ENCODE measurements around the gene PLOD2. TPM values are rescaled to one million over a fixed set of nuclear protein-coding genes. Genes with fewer than 3 reads are reported as not detected.

The PLOD2 gene
- total and polyA plus RNA-seq, 5 donors from 2014 or later: 0.52 TPM; not detected in 4

GRCh38 chr3:146110161-146110560 is 50.8 kb downstream of the PLOD2 start:
- Histone ChIP-seq H3K27ac (ENCODE audit: insufficient read depth, low read length, poor library complexity, severe bottlenecking) (no peak overlapping the region), H3K4me3 (ENCODE audit: low read depth, low read length) (no peak overlapping the region), H3K9me3 (ENCODE audit: control insufficient read depth in 2 of 2, low read length in 2 of 2) (peaks cover 0 to 2% of the 10 kb centered on the region in 2 experiments), H3K36me3 (ENCODE audit: control insufficient read depth, insufficient read depth, low read length) (no peaks in the 10 kb centered on the region), H3K27me3 (ENCODE audit: control insufficient read depth, insufficient read depth, low read length) (no peaks in the 10 kb centered on the region), H3K4me1 (ENCODE audit: control insufficient read depth, insufficient read depth, low read length, poor library complexity, severe bottlenecking) (no peaks in the 10 kb centered on the region)
- no peak for DNase-seq
- no peak overlapping the region for H3K27ac Mint-ChIP-seq
- no peak for ATAC-seq (ENCODE audit: low read depth in 2 of 2)
- no peak overlapping the region for H3K4me3 Mint-ChIP-seq
- no peaks in the 10 kb centered on the region for H3K27me3 Mint-ChIP-seq
- peaks cover 0 to 16% (median 9%) of the 10 kb centered on the region in 7 donors for H3K9me3 Mint-ChIP-seq
- no peaks in the 10 kb centered on the region for H3K36me3 Mint-ChIP-seq
- no peaks in the 10 kb centered on the region for H3K4me1 Mint-ChIP-seq

- no peaks in the 10 kb centered on the region for H3K36me3 ChIP-seq (ENCODE audit: control insufficient read depth, insufficient read depth, low read length)
- H3K27ac ChIP-seq (ENCODE audit: insufficient read depth, low read length, poor library complexity, severe bottlenecking): no peak overlapping the region
- H3K9me3 Mint-ChIP-seq: peaks cover 0 to 5% (median 2%) of the 10 kb centered on the region in 7 donors
- H3K27me3 Mint-ChIP-seq: no peaks in the 10 kb centered on the region
- H3K9me3 ChIP-seq (ENCODE audit: control insufficient read depth in 2 of 2, low read length in 2 of 2): no peaks in the 10 kb centered on the region
- no peaks in the 10 kb centered on the region for H3K4me1 Mint-ChIP-seq
- ATAC-seq (ENCODE audit: low read depth in 2 of 2) (no peak), DNase-seq (no peak)
- no peak overlapping the region for H3K4me3 Mint-ChIP-seq
- no peak overlapping the region for H3K4me3 ChIP-seq (ENCODE audit: low read depth, low read length)
- H3K27me3 ChIP-seq (ENCODE audit: control insufficient read depth, insufficient read depth, low read length): no peaks in the 10 kb centered on the region
- no peaks in the 10 kb centered on the region for H3K4me1 ChIP-seq (ENCODE audit: control insufficient read depth, insufficient read depth, low read length, poor library complexity, severe bottlenecking)
- no peaks in the 10 kb centered on the region for H3K36me3 Mint-ChIP-seq
- no peak overlapping the region for H3K27ac Mint-ChIP-seq
These were observed 54.0 kb downstream of the PLOD2 start for GRCh38 chr3:146106986-146107385.

- no peak overlapping the region for H3K27ac Mint-ChIP-seq
These were observed 56.9 kb downstream of the PLOD2 start for GRCh38 chr3:146104068-146104467.

GRCh38 chr3:146102885-146103284 is 58.1 kb downstream of the PLOD2 start:
- no peak overlapping the region for H3K27ac Mint-ChIP-seq
- H3K4me1 Mint-ChIP-seq: no peaks in the 10 kb centered on the region
- H3K27ac ChIP-seq (ENCODE audit: insufficient read depth, low read length, poor library complexity, severe bottlenecking): no peak overlapping the region
- no peak overlapping the region for H3K4me3 Mint-ChIP-seq
- H3K36me3 Mint-ChIP-seq: no peaks in the 10 kb centered on the region
- H3K4me3 ChIP-seq (ENCODE audit: low read depth, low read length): no peak overlapping the region
- H3K27me3 ChIP-seq (ENCODE audit: control insufficient read depth, insufficient read depth, low read length): no peaks in the 10 kb centered on the region
- peaks cover 0 to 3% (median 0%) of the 10 kb centered on the region in 7 donors for H3K9me3 Mint-ChIP-seq
- H3K9me3 ChIP-seq (ENCODE audit: control insufficient read depth in 2 of 2, low read length in 2 of 2): no peaks in the 10 kb centered on the region
- no peaks in the 10 kb centered on the region for H3K27me3 Mint-ChIP-seq
- no peaks in the 10 kb centered on the region for H3K4me1 ChIP-seq (ENCODE audit: control insufficient read depth, insufficient read depth, low read length, poor library complexity, severe bottlenecking)
- ATAC-seq (ENCODE audit: low read depth in 2 of 2): no peak
- H3K36me3 ChIP-seq (ENCODE audit: control insufficient read depth, insufficient read depth, low read length): no peaks in the 10 kb centered on the region
- DNase-seq: no peak

More at GRCh38 chr3:146104068-146104467, 56.9 kb downstream of the PLOD2 start:
- no peak overlapping the region for H3K4me3 ChIP-seq (ENCODE audit: low read depth, low read length)
- H3K27ac ChIP-seq (ENCODE audit: insufficient read depth, low read length, poor library complexity, severe bottlenecking): no peak overlapping the region
- peaks cover 0 to 4% (median 0%) of the 10 kb centered on the region in 7 donors for H3K9me3 Mint-ChIP-seq
- no peaks in the 10 kb centered on the region for H3K27me3 ChIP-seq (ENCODE audit: control insufficient read depth, insufficient read depth, low read length)
- no peaks in the 10 kb centered on the region for H3K36me3 ChIP-seq (ENCODE audit: control insufficient read depth, insufficient read depth, low read length)
- H3K4me3 Mint-ChIP-seq: no peak overlapping the region
- no peaks in the 10 kb centered on the region for H3K4me1 Mint-ChIP-seq
- no peaks in the 10 kb centered on the region for H3K9me3 ChIP-seq (ENCODE audit: control insufficient read depth in 2 of 2, low read length in 2 of 2)
- no peak for DNase-seq
- no peak for ATAC-seq (ENCODE audit: low read depth in 2 of 2)
- H3K27me3 Mint-ChIP-seq: no peaks in the 10 kb centered on the region
- H3K4me1 ChIP-seq (ENCODE audit: control insufficient read depth, insufficient read depth, low read length, poor library complexity, severe bottlenecking): no peaks in the 10 kb centered on the region
- no peaks in the 10 kb centered on the region for H3K36me3 Mint-ChIP-seq

GRCh38 chr3:146101538-146101937 is 59.4 kb downstream of the PLOD2 start:
- H3K9me3 ChIP-seq (ENCODE audit: control insufficient read depth in 2 of 2, low read length in 2 of 2): no peaks in the 10 kb centered on the region
- no peaks in the 10 kb centered on the region for H3K4me1 ChIP-seq (ENCODE audit: control insufficient read depth, insufficient read depth, low read length, poor library complexity, severe bottlenecking)
- Mint-ChIP-seq H3K36me3 (no peaks in the 10 kb centered on the region), H3K4me3 (no peak overlapping the region), H3K27me3 (no peaks in the 10 kb centered on the region), H3K27ac (no peak overlapping the region), H3K4me1 (no peaks in the 10 kb centered on the region), H3K9me3 (peaks cover 0 to 3% (median 0%) of the 10 kb centered on the region in 7 donors)
- no peaks in the 10 kb centered on the region for H3K36me3 ChIP-seq (ENCODE audit: control insufficient read depth, insufficient read depth, low read length)
- H3K27me3 ChIP-seq (ENCODE audit: control insufficient read depth, insufficient read depth, low read length): no peaks in the 10 kb centered on the region
- H3K4me3 ChIP-seq (ENCODE audit: low read depth, low read length): no peak overlapping the region
- no peak overlapping the region for H3K27ac ChIP-seq (ENCODE audit: insufficient read depth, low read length, poor library complexity, severe bottlenecking)
- DNase-seq: no peak
- ATAC-seq (ENCODE audit: low read depth in 2 of 2): no peak

- no peaks in the 10 kb centered on the region for H3K4me1 ChIP-seq (ENCODE audit: control insufficient read depth, insufficient read depth, low read length, poor library complexity, severe bottlenecking)
- H3K4me3 Mint-ChIP-seq: no peak overlapping the region
- no peaks in the 10 kb centered on the region for H3K9me3 ChIP-seq (ENCODE audit: control insufficient read depth in 2 of 2, low read length in 2 of 2)
- no peaks in the 10 kb centered on the region for H3K27me3 Mint-ChIP-seq
- no peak overlapping the region for H3K4me3 ChIP-seq (ENCODE audit: low read depth, low read length)
- no peaks in the 10 kb centered on the region for H3K36me3 ChIP-seq (ENCODE audit: control insufficient read depth, insufficient read depth, low read length)
- H3K4me1 Mint-ChIP-seq: no peaks in the 10 kb centered on the region
- no peak overlapping the region for H3K27ac Mint-ChIP-seq
- H3K27me3 ChIP-seq (ENCODE audit: control insufficient read depth, insufficient read depth, low read length): no peaks in the 10 kb centered on the region
- ATAC-seq (ENCODE audit: low read depth in 2 of 2): no peak
- H3K27ac ChIP-seq (ENCODE audit: insufficient read depth, low read length, poor library complexity, severe bottlenecking): no peak overlapping the region
- H3K36me3 Mint-ChIP-seq: no peaks in the 10 kb centered on the region
- DNase-seq: no peak
- peaks cover 0 to 3% (median 0%) of the 10 kb centered on the region in 7 donors for H3K9me3 Mint-ChIP-seq
These were observed 60.0 kb downstream of the PLOD2 start for GRCh38 chr3:146100825-146101444.

GRCh38 chr3:146100180-146100579 is 60.8 kb downstream of the PLOD2 start:
- peaks cover 0 to 3% (median 0%) of the 10 kb centered on the region in 7 donors for H3K9me3 Mint-ChIP-seq
- no peaks in the 10 kb centered on the region for H3K27me3 Mint-ChIP-seq
- no peaks in the 10 kb centered on the region for H3K36me3 Mint-ChIP-seq
- DNase-seq: no peak
- H3K9me3 ChIP-seq (ENCODE audit: control insufficient read depth in 2 of 2, low read length in 2 of 2): no peaks in the 10 kb centered on the region
- H3K36me3 ChIP-seq (ENCODE audit: control insufficient read depth, insufficient read depth, low read length): no peaks in the 10 kb centered on the region
- H3K4me1 Mint-ChIP-seq: no peaks in the 10 kb centered on the region
- no peak overlapping the region for H3K4me3 ChIP-seq (ENCODE audit: low read depth, low read length)
- no peaks in the 10 kb centered on the region for H3K4me1 ChIP-seq (ENCODE audit: control insufficient read depth, insufficient read depth, low read length, poor library complexity, severe bottlenecking)
- no peak overlapping the region for H3K27ac ChIP-seq (ENCODE audit: insufficient read depth, low read length, poor library complexity, severe bottlenecking)
- H3K4me3 Mint-ChIP-seq: no peak overlapping the region
- H3K27ac Mint-ChIP-seq: no peak overlapping the region
- ATAC-seq (ENCODE audit: low read depth in 2 of 2): no peak
- no peaks in the 10 kb centered on the region for H3K27me3 ChIP-seq (ENCODE audit: control insufficient read depth, insufficient read depth, low read length)

GRCh38 chr3:146099316-146099715 is 61.7 kb downstream of the PLOD2 start:
- Mint-ChIP-seq H3K27ac (no peak overlapping the region), H3K4me1 (no peaks in the 10 kb centered on the region), H3K4me3 (no peak overlapping the region), H3K36me3 (no peaks in the 10 kb centered on the region), H3K27me3 (no peaks in the 10 kb centered on the region), H3K9me3 (peaks cover 0 to 3% (median 0%) of the 10 kb centered on the region in 7 donors)
- no peak for ATAC-seq (ENCODE audit: low read depth in 2 of 2)
- no peaks in the 10 kb centered on the region for H3K36me3 ChIP-seq (ENCODE audit: control insufficient read depth, insufficient read depth, low read length)
- no peaks in the 10 kb centered on the region for H3K4me1 ChIP-seq (ENCODE audit: control insufficient read depth, insufficient read depth, low read length, poor library complexity, severe bottlenecking)
- DNase-seq: no peak
- no peak overlapping the region for H3K27ac ChIP-seq (ENCODE audit: insufficient read depth, low read length, poor library complexity, severe bottlenecking)
- no peak overlapping the region for H3K4me3 ChIP-seq (ENCODE audit: low read depth, low read length)
- H3K9me3 ChIP-seq (ENCODE audit: control insufficient read depth in 2 of 2, low read length in 2 of 2): no peaks in the 10 kb centered on the region
- H3K27me3 ChIP-seq (ENCODE audit: control insufficient read depth, insufficient read depth, low read length): no peaks in the 10 kb centered on the region
